ENCODE data around the gene CGB1. TPM values are rescaled to one million over a fixed set of nuclear protein-coding genes. Genes with fewer than 3 reads are reported as not detected.

The CGB1 gene
- total RNA-seq, 1 experiment from 2014 or later: 2.6 TPM

DNA sequence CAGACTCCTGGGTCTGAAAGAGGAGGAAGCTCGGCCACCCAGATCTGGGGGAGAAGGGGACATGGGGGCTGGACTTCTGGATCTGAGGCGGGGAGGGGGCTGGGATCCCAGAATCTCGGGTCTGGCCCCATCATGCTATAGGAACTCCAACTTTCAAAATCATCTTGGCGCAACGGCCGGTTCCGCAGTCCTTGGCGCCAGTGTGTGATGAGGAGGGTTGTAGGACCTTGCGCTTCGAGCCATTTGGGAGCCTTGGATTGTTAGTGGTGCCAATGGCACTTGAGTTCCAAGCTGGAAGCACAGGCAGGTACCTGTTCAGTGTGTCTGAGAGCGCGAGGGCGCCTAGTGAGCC is 42.7 kb downstream of the CGB1 start:
- no peak for DNase-seq (ENCODE audit: low read depth)

DNA sequence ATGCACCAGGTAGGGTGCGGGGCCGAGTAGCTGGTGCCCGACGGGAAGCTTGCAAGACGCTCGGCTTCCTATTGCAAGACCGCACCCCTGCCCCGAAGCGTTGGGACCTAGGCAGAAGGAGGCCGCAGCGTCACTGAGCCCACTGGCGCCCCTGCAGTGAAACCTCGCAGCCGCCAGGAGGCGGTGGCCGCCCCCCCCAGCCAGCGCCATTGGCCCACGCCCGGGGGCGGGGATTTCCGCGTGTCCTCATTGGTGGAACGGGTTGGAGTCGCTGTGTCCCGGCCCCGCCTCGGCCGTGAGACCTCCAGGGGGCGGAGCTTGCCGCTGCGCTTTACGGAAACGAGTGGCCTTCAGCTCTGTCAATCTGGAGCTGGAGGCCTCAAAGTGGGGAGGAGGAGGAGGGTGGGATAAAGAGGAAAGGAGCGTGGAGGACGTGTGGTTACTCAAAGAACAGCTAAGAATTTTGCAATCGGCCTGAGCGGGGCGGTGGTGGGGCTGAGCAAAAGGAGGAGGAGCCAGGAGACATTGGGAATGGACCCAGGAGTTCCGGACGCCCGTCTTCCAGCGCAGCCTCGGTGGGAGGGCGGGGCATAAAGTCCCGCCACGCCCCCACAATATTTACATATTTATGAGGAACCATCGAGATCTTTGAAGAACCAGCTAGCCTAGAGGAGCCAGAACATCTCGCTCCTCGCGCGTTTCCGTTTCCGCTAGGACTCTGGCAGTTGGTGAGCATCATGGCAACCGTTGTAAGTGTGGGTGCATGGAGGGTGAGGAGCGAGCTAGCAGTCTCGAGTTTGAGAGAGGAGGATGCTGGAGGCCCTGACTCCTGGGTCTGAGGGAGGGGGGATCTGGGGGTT is 43.3 kb downstream of the CGB1 start, which contains the start of the genes GYS1 and RUVBL2:
Gene GYS1 (minus strand): TSS at position 135 of the 860 bp plus-strand sequence. CDS start 197 bp downstream, outside the sequence.
Gene RUVBL2 (plus strand): TSS at position 713 of the 860 bp plus-strand sequence. CDS start 25 bp downstream, at position 738.
- peak; percentile 100 for DNase-seq (ENCODE audit: low read depth)

DNA sequence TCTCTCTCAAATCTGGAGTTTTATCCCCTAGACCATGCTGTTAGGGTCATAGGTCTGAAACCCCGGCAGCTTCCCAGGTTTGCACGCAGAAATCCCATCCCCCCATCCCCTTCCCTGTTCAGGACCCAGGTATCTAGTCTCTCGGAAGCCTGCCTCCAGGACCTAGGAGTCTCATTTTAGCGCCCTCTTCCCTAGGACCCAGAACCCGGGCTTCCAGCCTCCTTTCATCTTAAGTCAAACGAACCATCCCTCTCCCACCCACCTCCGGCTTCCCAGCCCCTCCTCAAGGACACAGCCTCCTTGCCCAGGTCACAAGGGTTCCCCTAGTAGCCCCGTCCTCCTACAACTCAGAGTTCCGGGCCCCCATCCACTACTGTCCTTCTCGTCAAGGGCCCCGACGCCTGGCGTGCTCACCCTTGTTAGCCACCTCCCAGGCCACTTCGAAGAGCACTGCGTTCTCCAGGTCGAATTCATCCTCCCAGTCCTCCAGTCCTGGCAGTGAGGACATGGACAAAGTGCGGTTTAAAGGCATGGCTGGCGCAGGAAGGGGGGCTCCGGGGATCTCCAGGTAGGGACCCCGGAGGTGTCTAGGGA is 44.0 kb downstream of the CGB1 start:
- peak; percentile 22 for DNase-seq (ENCODE audit: low read depth)

DNA sequence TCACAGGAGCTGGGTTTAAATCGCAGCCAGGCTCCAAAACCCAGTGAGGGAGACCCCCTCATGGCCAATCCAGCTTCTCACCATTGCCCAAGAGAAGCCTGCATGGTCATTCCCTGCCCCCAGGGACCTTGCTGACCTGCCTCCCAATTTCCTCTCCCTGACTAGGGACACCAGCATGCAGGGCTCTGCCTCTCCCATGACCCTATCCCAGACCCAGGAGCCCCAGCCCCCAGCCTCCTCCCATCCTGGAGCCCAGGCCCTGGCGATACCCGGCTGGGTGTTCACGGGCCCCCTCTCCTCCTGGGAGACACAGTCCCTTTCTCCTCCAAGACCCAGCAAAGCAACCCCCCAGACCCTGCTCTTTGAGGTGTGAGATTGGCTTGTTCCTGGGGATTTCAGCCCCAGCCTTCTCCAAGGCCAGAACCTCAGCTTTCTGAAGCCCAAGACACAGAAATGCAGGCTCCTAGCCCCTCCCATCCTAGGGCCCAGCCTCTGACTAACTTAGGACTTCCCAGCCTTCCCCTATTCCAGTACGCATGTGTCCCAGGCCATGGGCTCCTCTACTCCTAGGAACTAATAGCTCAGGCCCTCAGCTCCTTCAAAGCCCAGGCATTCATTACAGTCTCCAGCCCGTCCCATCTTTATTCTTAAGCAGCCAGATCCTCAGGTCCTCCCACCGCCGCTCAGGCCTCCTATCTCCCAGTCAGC is 44.7 kb downstream of the CGB1 start:
- DNase-seq (ENCODE audit: low read depth): peak; percentile 83

DNA sequence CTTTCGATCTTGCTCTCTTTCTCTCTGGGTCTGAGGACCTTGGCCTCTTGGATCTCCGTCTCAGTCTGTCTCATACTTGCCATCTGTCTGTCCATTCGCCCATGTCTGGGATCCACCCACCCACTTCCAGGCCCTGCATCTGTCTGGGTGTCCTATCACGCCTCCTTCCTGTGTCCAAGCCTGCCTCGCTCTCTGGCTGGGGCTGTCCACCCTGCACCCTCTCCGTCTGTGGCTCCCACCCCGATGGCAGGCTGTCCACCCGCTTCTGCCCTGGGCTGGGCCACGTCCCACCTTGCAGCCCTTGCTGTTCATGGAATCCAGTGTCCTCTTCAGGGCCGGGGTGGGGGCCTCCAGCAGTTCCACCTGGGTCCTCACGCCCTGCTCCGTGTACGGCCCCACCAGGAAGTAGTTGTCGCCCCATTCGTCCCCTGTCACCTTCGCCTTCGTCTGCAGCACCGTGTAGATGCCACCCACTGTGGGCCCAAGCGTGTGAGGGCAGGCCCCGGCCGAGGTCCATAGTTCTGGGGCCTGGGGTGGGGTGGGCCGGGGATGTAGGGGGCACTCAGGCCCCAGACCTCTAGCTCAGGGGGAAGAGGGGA is 45.6 kb downstream of the CGB1 start:
- DNase-seq (ENCODE audit: low read depth): no peak

DNA sequence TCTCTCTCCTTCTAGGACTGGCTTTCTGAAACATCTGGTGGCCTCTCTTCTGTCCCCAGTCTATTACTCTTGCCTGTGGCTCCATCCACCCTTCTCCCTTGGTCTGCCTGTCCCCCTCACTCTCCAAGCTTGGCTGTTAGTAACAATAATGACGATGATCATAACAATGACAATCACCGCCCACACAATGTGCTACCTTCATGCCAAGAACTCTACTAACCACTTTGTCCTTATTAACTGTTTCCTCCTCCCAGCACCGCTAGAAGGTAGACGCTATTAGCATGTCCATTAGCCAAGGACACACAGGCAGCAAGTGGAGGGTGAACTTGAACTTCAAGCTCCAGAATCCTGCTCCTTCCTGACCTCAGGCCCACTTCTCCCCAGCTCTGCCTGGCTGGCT is 46.3 kb downstream of the CGB1 start:
- DNase-seq (ENCODE audit: low read depth): no peak

DNA sequence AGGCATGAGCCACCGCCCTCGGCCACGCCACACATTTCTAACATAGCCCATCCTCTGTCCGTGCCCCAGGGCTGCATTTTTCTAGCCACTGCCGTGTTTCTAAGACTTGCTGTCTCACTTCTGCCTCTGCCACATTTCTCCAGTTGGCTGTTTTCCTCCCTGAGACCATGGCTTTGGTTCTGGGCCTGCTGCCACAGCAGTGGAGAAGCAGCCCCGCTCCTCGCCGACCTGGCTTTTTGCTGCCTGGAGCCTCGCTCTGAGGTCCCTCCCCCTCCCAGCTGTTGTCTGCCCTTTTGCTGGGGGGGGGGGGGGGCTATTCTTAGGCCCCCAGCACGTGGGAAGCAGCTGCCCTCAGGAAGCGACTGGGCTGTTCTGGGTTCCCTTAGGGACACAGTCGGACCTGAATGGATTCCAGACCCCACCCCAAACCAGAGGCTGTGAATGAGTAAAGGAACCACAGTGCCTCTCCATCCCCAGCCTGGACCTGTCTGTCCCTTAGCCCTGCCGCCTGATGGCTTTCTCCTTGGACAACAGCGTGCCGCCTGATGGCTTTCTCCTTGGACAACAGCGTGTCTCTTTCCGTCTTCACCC is 46.9 kb downstream of the CGB1 start:
- no peak for DNase-seq (ENCODE audit: low read depth)

DNA sequence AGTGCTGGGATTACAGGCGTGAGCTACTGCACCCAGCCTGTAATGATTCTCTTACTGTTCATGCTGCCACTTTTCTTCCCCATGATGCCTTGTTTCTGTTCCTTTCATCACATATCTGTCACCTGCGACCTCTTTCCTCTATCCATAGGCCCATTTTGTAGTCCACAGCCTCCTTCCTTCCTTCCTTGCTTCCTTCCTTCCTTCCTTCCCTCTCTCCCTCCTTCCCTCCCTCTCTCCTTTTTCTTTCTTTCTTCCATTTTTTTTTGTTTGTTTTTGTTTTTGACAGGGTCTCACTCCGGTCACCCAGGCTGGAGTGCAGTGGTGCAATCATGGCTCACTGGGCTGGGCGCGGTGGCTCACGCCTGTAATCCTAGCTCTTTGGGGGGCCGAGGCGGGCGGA is 47.8 kb downstream of the CGB1 start:
- DNase-seq (ENCODE audit: low read depth): no peak

DNA sequence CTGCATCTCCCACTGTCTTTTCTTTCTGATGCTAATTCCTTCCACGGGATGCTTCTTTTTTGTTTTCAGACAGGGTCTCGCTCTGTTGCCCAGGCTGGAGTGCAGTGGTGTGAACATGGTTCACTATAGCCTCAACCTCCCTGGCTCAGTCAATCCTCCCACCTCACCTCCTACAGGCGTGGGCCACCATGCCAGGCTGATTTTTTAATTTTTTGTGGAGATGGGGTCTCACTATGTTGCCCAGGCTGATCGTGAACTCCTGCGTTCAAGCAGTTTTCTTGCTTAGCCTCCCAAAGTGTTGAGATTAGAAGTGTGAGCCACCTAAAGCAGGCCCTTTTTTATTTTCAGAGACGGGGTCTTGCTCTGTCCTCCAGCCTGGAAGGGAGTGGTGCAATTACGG is 48.4 kb downstream of the CGB1 start:
- no peak for DNase-seq (ENCODE audit: low read depth)

DNA sequence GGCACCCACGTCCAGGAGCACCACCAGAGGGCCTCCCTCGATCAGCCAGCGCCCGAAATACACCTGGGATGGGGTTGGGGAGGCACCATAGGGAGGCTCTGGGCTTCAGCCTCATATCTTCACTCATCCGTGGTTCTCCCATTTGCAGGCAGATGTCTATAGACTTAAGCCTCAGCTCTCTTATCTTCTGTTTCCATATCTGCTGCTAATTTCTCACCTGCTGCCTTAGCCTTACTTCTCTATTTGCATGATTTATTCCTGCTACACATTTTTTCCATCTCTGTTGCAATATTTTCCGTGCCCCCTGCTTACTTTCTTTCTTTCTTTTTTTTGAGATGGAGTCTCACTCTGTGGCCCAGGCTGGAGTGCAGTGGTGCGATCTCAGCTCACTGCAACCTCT is 49.4 kb downstream of the CGB1 start:
- DNase-seq (ENCODE audit: low read depth): no peak

DNA sequence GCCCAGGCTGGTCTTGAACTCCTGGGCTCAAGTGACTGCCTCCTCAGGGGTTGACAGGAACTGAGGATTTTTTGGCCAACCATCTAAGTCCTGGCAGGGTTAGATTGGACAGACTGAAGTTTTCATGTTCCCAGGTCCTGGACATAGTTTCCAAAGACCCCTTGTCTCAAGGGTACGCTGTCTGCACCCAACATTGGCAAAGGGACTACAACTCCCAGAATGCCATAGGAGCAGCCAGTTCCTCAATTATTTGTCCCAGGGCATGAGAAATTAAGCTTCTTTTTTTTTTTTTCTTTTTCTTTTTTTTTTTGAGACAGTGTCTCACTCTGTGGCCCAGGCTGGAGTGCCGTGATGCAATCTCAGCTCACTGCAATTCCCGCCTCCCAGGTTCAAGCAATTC is 50.5 kb downstream of the CGB1 start:
- DNase-seq (ENCODE audit: low read depth): no peak

DNA sequence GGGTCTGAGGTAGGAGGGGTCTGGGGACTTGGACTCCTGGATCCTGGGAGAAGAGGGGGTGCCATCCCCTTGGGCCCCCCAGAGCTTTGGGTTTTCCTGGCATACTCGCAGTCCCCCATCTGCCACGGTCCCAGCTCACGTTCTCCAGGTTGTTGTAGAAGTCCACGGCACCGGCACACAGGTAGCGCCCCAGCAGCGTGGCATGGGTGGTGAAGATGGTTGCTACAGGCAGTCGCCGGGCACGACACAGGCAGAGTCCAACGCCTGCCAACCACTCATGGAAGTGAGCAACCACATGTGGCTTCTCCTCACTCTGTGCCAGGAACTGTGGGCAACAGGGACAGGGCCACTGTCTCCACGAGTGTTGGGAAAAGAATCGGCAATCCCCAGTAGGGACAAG is 51.0 kb downstream of the CGB1 start:
- no peak for DNase-seq (ENCODE audit: low read depth)

Other genes with a start within 250 kb of the CGB1 start
- gene BCAT2, start 225.9 kb downstream of the CGB1 start, total RNA-seq (2014; rRNA removed; shearing (Covaris generic)): 41.0 and 54.0 TPM in 2 replicates
- gene HSD17B14, start 200.4 kb downstream of the CGB1 start, total RNA-seq (2014; rRNA removed; shearing (Covaris generic)): 20.9 and 22.7 TPM in 2 replicates
- 4.3 and 5.0 TPM in 2 replicates for gene PLEKHA4, start 168.3 kb downstream of the CGB1 start, total RNA-seq (2014; rRNA removed; shearing (Covaris generic))
- 31.1 and 40.5 TPM in 2 replicates for gene PPP1R15A, start 164.5 kb downstream of the CGB1 start, total RNA-seq (2014; rRNA removed; shearing (Covaris generic))
- gene TULP2, start 138.2 kb downstream of the CGB1 start, total RNA-seq (2014; rRNA removed; shearing (Covaris generic)): not detected in 2 replicates
- gene NUCB1, start 136.6 kb downstream of the CGB1 start, total RNA-seq (2014; rRNA removed; shearing (Covaris generic)): 236 and 301 TPM in 2 replicates
- gene DHDH, start 103.2 kb downstream of the CGB1 start, total RNA-seq (2014; rRNA removed; shearing (Covaris generic)): 0.15 TPM in 1 of 2 replicates, not detected in the other
- gene BAX, start 82.0 kb downstream of the CGB1 start, total RNA-seq (2014; rRNA removed; shearing (Covaris generic)): 97.7 and 101 TPM in 2 replicates
- 3,106 and 3,231 TPM in 2 replicates for gene FTL, start 71.6 kb downstream of the CGB1 start, total RNA-seq (2014; rRNA removed; shearing (Covaris generic))
- gene GYS1, start 43.6 kb downstream of the CGB1 start, total RNA-seq (2014; rRNA removed; shearing (Covaris generic)): 50.1 and 67.3 TPM in 2 replicates
- gene RUVBL2, start 43.0 kb downstream of the CGB1 start, total RNA-seq (2014; rRNA removed; shearing (Covaris generic)): 275 and 292 TPM in 2 replicates
- gene LHB, start 19.8 kb downstream of the CGB1 start, total RNA-seq (2014; rRNA removed; shearing (Covaris generic)): 1.8 TPM in 1 of 2 replicates, not detected in the other
- 1.7 and 7.0 TPM in 2 replicates for gene CGB3, start 12.6 kb downstream of the CGB1 start, total RNA-seq (2014; rRNA removed; shearing (Covaris generic))
- 1.7 and 4.2 TPM in 2 replicates for gene CGB2, start 5.0 kb downstream of the CGB1 start, total RNA-seq (2014; rRNA removed; shearing (Covaris generic))
- 7.3 and 8.1 TPM in 2 replicates for gene CGB5, start 7.0 kb upstream of the CGB1 start, total RNA-seq (2014; rRNA removed; shearing (Covaris generic))
- gene CGB8, start 12.2 kb upstream of the CGB1 start, total RNA-seq (2014; rRNA removed; shearing (Covaris generic)): 15.7 and 21.3 TPM in 2 replicates
- 2.7 and 5.3 TPM in 2 replicates for gene CGB7, start 20.9 kb upstream of the CGB1 start, total RNA-seq (2014; rRNA removed; shearing (Covaris generic))
- gene NTF4, start 27.9 kb upstream of the CGB1 start, total RNA-seq (2014; rRNA removed; shearing (Covaris generic)): 0.67 TPM in 1 of 2 replicates, not detected in the other
- not detected in 2 replicates for gene KCNA7, start 35.8 kb upstream of the CGB1 start, total RNA-seq (2014; rRNA removed; shearing (Covaris generic))
- gene SNRNP70, start 48.6 kb upstream of the CGB1 start, total RNA-seq (2014; rRNA removed; shearing (Covaris generic)): 175 and 191 TPM in 2 replicates
- gene LIN7B, start 77.5 kb upstream of the CGB1 start, total RNA-seq (2014; rRNA removed; shearing (Covaris generic)): 9.7 and 17.1 TPM in 2 replicates
- gene C19orf73, start 82.2 kb upstream of the CGB1 start, total RNA-seq (2014; rRNA removed; shearing (Covaris generic)): 0.44 and 1.6 TPM in 2 replicates
- 2.4 and 4.8 TPM in 2 replicates for gene PPFIA3, start 82.6 kb upstream of the CGB1 start, total RNA-seq (2014; rRNA removed; shearing (Covaris generic))
- not detected in 2 replicates for gene HRC, start 118.5 kb upstream of the CGB1 start, total RNA-seq (2014; rRNA removed; shearing (Covaris generic))
- 1.2 and 2.6 TPM in 2 replicates for gene TRPM4, start 120.9 kb upstream of the CGB1 start, total RNA-seq (2014; rRNA removed; shearing (Covaris generic))